HG02970 (cell line): ENCODE results near the gene B2M.
A peak's percentile ranks its signal among the peaks of the same experiment; 100 is the strongest.
"Not testable (repeated sequence)": the region's sequence is repeated elsewhere in the genome, so short reads cannot be mapped to it uniquely, and the experiment has no call there.

ENCODE experiments used
- ATAC-seq: cut with Tn5 transposase; IDR thresholded peaks from one replicate; pipeline ENCODE4 v1.9.1; 2021; ENCODE audit warnings: mild to moderate bottlenecking, moderate library complexity, moderate number of reproducible peaks; ENCODE audit not compliant: unreplicated experiment, low FRiP score

Gene B2M

GRCh38 chr15:44697014-44697413 is 14.3 kb upstream of the B2M start:
- ATAC-seq = no peak

- no peak for ATAC-seq
These were observed 12.7 kb upstream of the B2M start for GRCh38 chr15:44698641-44699040.

- ATAC-seq = not testable (repeated sequence)
These were observed 10.6 kb upstream of the B2M start for GRCh38 chr15:44700676-44701075.

GRCh38 chr15:44705986-44706385 is 5.3 kb upstream of the B2M start:
- ATAC-seq = no peak

- no peak for ATAC-seq
These were observed 4.9 kb upstream of the B2M start for GRCh38 chr15:44706401-44706800.

- ATAC-seq = no peak
These were observed 4.2 kb upstream of the B2M start for GRCh38 chr15:44706946-44707636.

- ATAC-seq = no peak
These were observed 851 bp upstream of the B2M start for GRCh38 chr15:44710236-44711095.

- peak; percentile 22 for ATAC-seq
These were observed 527 bp downstream of the B2M start for GRCh38 chr15:44711743-44712345.

GRCh38 chr15:44712346-44713005 is 1.2 kb downstream of the B2M start:
- ATAC-seq = no peak

GRCh38 chr15:44713006-44713966 is 2.0 kb downstream of the B2M start:
- no peak for ATAC-seq

GRCh38 chr15:44715142-44715796 is 4.0 kb downstream of the B2M start:
- no peak for ATAC-seq

GRCh38 chr15:44715797-44716334 is 4.5 kb downstream of the B2M start:
- ATAC-seq = no peak

GRCh38 chr15:44716983-44717602 is 5.8 kb downstream of the B2M start:
- ATAC-seq = no peak

GRCh38 chr15:44718180-44718926 is 7.0 kb downstream of the B2M start:
- no peak for ATAC-seq

GRCh38 chr15:44718927-44719292 is 7.6 kb downstream of the B2M start:
- no peak for ATAC-seq

- peak; percentile 40 for ATAC-seq
These were observed 8.1 kb downstream of the B2M start for GRCh38 chr15:44719293-44719999.

- not testable (repeated sequence) for ATAC-seq
These were observed 8.7 kb downstream of the B2M start for GRCh38 chr15:44720000-44720435.
